Panc1 (cell line): ENCODE results near the gene PDE11A.

Experiments used
- POLR2AphosphoS5 ChIP-seq: IDR thresholded peaks from 2 replicates; pipeline ENCODE4 v1.6.1; 2012; ENCODE audit warnings: mild to moderate bottlenecking, low read depth, low read length, moderate library complexity
- TF ChIP-seq, protein P1 (sequence below): fragments of 450-650 bp; IDR thresholded peaks from 2 replicates; pipeline ENCODE4 v1.5.1; 2017; ENCODE audit warnings: mild to moderate bottlenecking
- TF ChIP-seq, protein P2 (sequence below), 2 experiments: IDR thresholded peaks; 2 replicates each; pipeline ENCODE4 v1.6.1; 2011 to 2012; ENCODE audit warnings: low read depth in 2 of 2, control low read depth in 1 of 2, low read length in 1 of 2, mild to moderate bottlenecking in 1 of 2, moderate library complexity in 1 of 2; ENCODE audit not compliant: insufficient read depth in 1 of 2

DNA sequence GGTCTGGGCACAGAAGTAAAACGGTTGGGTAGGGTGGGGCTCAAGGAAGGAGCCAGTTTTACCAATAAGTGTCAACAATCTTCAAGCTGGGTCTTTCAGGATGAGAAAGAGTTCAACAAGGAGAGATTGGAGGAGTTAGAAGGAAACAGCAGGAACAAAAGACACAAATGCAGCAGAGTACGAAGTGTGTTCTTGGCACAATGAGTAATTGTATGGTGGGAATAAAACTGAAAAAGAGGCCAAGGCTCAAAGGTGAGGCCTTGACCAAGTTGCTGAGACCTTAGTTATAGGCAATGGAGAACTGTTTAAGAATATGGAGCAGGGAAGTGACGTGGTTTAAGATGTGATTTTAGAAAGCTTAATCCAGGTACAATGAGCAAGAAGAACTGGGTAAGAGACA lies 230.3 kb downstream of the PDE11A start:
- TF ChIP-seq, protein P1, sequence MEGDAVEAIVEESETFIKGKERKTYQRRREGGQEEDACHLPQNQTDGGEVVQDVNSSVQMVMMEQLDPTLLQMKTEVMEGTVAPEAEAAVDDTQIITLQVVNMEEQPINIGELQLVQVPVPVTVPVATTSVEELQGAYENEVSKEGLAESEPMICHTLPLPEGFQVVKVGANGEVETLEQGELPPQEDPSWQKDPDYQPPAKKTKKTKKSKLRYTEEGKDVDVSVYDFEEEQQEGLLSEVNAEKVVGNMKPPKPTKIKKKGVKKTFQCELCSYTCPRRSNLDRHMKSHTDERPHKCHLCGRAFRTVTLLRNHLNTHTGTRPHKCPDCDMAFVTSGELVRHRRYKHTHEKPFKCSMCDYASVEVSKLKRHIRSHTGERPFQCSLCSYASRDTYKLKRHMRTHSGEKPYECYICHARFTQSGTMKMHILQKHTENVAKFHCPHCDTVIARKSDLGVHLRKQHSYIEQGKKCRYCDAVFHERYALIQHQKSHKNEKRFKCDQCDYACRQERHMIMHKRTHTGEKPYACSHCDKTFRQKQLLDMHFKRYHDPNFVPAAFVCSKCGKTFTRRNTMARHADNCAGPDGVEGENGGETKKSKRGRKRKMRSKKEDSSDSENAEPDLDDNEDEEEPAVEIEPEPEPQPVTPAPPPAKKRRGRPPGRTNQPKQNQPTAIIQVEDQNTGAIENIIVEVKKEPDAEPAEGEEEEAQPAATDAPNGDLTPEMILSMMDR: no peak
- no peak for TF ChIP-seq POLR2AphosphoS5
- TF ChIP-seq, protein P2, sequence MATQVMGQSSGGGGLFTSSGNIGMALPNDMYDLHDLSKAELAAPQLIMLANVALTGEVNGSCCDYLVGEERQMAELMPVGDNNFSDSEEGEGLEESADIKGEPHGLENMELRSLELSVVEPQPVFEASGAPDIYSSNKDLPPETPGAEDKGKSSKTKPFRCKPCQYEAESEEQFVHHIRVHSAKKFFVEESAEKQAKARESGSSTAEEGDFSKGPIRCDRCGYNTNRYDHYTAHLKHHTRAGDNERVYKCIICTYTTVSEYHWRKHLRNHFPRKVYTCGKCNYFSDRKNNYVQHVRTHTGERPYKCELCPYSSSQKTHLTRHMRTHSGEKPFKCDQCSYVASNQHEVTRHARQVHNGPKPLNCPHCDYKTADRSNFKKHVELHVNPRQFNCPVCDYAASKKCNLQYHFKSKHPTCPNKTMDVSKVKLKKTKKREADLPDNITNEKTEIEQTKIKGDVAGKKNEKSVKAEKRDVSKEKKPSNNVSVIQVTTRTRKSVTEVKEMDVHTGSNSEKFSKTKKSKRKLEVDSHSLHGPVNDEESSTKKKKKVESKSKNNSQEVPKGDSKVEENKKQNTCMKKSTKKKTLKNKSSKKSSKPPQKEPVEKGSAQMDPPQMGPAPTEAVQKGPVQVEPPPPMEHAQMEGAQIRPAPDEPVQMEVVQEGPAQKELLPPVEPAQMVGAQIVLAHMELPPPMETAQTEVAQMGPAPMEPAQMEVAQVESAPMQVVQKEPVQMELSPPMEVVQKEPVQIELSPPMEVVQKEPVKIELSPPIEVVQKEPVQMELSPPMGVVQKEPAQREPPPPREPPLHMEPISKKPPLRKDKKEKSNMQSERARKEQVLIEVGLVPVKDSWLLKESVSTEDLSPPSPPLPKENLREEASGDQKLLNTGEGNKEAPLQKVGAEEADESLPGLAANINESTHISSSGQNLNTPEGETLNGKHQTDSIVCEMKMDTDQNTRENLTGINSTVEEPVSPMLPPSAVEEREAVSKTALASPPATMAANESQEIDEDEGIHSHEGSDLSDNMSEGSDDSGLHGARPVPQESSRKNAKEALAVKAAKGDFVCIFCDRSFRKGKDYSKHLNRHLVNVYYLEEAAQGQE (IDR thresholded peaks at IDR 0.05; ENCODE audit: insufficient read depth in 1 of 2, low read depth in 2 of 2, low read length in 1 of 2): no peak
